ENCODE data around the gene KCTD17.

KCTD17 gene

DNA sequence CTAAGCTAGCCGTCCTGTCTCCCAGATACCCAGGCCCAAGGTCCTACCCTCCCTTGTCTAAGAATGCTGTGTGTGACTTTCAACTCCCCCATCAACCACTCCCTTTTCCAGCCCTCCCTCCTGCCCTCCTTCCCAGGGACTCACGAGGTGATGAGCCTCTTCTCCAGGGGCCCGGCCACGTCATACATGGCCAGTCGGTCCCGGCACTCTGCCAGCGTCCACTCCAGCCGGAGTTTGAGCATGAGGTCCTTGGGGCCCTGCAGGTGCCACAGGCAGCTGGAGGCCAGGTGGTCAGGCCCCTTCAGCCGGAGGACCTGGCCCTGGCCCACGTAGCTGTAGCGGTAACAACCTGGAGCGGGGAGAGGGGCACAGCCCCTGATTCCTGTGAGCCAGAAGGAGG, 37.9 kb downstream of the KCTD17 start:
- Histone ChIP-seq H3K27me3 (ENCODE audit: insufficient read depth, poor library complexity, severe bottlenecking) (peaks cover 3% of the 10 kb centered on the region), H3K4me3 (replicated peaks; ENCODE audit: insufficient read depth, low read length) (no peak overlapping the region), H3K27ac (replicated peaks) (no peak overlapping the region)
- no peak for DNase-seq (ENCODE audit: low read depth in 1 of 2, low spot score in 1 of 2)
- TF ChIP-seq POLR2AphosphoS5 (IDR thresholded peaks at IDR 0.05; ENCODE audit: low read depth) (no peak), SPI1 (IDR thresholded peaks at IDR 0.05; ENCODE audit: borderline replicate concordance, low read depth) (no peak), CTCF (IDR thresholded peaks at IDR 0.05; ENCODE audit: insufficient read depth, low read length) (no peak), GABPA (IDR thresholded peaks at IDR 0.05; ENCODE audit: low read depth) (no peak)
- TF ChIP-seq, protein P1, sequence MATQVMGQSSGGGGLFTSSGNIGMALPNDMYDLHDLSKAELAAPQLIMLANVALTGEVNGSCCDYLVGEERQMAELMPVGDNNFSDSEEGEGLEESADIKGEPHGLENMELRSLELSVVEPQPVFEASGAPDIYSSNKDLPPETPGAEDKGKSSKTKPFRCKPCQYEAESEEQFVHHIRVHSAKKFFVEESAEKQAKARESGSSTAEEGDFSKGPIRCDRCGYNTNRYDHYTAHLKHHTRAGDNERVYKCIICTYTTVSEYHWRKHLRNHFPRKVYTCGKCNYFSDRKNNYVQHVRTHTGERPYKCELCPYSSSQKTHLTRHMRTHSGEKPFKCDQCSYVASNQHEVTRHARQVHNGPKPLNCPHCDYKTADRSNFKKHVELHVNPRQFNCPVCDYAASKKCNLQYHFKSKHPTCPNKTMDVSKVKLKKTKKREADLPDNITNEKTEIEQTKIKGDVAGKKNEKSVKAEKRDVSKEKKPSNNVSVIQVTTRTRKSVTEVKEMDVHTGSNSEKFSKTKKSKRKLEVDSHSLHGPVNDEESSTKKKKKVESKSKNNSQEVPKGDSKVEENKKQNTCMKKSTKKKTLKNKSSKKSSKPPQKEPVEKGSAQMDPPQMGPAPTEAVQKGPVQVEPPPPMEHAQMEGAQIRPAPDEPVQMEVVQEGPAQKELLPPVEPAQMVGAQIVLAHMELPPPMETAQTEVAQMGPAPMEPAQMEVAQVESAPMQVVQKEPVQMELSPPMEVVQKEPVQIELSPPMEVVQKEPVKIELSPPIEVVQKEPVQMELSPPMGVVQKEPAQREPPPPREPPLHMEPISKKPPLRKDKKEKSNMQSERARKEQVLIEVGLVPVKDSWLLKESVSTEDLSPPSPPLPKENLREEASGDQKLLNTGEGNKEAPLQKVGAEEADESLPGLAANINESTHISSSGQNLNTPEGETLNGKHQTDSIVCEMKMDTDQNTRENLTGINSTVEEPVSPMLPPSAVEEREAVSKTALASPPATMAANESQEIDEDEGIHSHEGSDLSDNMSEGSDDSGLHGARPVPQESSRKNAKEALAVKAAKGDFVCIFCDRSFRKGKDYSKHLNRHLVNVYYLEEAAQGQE (IDR thresholded peaks at IDR 0.05; ENCODE audit: insufficient replicate concordance, low read depth), result no peak

DNA sequence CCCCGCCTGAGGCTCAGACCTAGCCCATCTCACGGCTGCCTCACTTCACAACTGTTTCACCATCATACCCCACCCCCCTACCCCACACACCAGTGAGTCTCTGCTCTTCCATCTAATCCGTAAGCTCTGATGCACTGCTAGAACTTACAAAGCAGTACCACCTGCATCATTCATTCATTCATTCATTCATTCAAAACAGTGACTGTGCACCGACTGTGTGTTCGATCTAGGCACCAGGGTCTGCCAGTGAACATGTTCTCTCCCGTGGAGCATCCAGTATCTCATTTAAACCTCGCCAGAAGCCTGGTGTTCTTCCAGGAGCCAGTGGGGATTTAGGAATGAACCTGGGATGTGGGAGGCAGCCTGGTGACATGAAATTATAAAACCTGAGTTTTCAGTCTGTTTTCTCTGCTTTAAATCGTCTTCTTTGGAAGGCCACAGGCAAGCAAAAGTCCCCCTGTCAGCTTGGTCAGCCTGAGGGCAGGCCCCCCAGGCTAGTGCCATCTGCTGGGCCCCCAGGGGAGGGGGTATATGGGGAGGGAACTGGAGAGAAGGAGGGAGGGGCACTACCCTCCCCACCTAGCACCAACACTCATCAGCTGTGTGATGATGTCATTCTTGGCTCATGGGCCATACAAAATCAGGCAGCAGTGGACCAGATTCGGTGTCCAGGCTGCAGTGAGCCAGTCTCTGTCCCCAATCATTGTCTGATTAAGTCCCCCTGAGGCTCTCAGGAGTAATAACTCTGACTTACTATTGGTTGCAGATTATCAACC, 39.6 kb downstream of the KCTD17 start:
- TF ChIP-seq SPI1 (IDR thresholded peaks at IDR 0.05; ENCODE audit: borderline replicate concordance, low read depth) (no peak), CTCF (IDR thresholded peaks at IDR 0.05; ENCODE audit: insufficient read depth, low read length) (no peak), POLR2AphosphoS5 (IDR thresholded peaks at IDR 0.05; ENCODE audit: low read depth) (no peak), GABPA (IDR thresholded peaks at IDR 0.05; ENCODE audit: low read depth) (no peak)
- TF ChIP-seq, protein P1 (IDR thresholded peaks at IDR 0.05; ENCODE audit: insufficient replicate concordance, low read depth), result no peak
- Histone ChIP-seq H3K27ac (replicated peaks) (no peak overlapping the region), H3K4me3 (replicated peaks; ENCODE audit: insufficient read depth, low read length) (no peak overlapping the region), H3K27me3 (ENCODE audit: insufficient read depth, poor library complexity, severe bottlenecking) (peaks cover 3% of the 10 kb centered on the region)
- DNase-seq (ENCODE audit: low read depth in 1 of 2, low spot score in 1 of 2), result no peak

DNA sequence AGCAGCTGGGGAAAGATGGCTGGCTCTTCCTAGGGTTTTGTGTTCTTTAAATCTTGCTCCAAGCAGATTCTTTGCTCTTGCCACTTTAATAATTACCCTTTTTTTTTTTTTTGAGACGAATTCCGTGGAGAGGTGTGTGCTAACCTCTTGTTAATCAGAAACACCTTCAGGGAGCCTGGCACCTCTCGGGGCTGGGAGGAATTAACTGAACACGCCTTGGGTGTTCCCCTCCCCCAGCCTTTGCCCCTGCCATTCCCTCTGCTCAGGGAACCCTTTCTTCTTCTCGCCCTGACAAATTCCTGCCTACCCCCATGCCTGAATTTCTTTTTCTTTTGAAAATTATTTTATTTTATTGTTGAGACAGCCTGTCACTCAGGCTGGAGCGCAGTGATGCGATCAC, 40.5 kb downstream of the KCTD17 start:
- no peak for DNase-seq (ENCODE audit: low read depth in 1 of 2, low spot score in 1 of 2)
- TF ChIP-seq POLR2AphosphoS5 (IDR thresholded peaks at IDR 0.05; ENCODE audit: low read depth) (no peak), GABPA (IDR thresholded peaks at IDR 0.05; ENCODE audit: low read depth) (no peak), CTCF (IDR thresholded peaks at IDR 0.05; ENCODE audit: insufficient read depth, low read length) (no peak), SPI1 (IDR thresholded peaks at IDR 0.05; ENCODE audit: borderline replicate concordance, low read depth) (no peak)
- TF ChIP-seq, protein P1 (IDR thresholded peaks at IDR 0.05; ENCODE audit: insufficient replicate concordance, low read depth), result no peak
- H3K27me3 ChIP-seq (ENCODE audit: insufficient read depth, poor library complexity, severe bottlenecking), result peaks cover 4% of the 10 kb centered on the region
- H3K27ac ChIP-seq (replicated peaks), result no peak overlapping the region
- no peak overlapping the region for H3K4me3 ChIP-seq (replicated peaks; ENCODE audit: insufficient read depth, low read length)

All from HL-60 (cell line).